T1000 (cell line): ENCODE measurements around the gene PSMD13.

ENCODE experiments used
- DNase-seq: peaks from one replicate; lab custom pipeline; 2025; ENCODE audit warnings: mixed read lengths; lab: John Stamatoyannopoulos, UW

The PSMD13 gene

DNA sequence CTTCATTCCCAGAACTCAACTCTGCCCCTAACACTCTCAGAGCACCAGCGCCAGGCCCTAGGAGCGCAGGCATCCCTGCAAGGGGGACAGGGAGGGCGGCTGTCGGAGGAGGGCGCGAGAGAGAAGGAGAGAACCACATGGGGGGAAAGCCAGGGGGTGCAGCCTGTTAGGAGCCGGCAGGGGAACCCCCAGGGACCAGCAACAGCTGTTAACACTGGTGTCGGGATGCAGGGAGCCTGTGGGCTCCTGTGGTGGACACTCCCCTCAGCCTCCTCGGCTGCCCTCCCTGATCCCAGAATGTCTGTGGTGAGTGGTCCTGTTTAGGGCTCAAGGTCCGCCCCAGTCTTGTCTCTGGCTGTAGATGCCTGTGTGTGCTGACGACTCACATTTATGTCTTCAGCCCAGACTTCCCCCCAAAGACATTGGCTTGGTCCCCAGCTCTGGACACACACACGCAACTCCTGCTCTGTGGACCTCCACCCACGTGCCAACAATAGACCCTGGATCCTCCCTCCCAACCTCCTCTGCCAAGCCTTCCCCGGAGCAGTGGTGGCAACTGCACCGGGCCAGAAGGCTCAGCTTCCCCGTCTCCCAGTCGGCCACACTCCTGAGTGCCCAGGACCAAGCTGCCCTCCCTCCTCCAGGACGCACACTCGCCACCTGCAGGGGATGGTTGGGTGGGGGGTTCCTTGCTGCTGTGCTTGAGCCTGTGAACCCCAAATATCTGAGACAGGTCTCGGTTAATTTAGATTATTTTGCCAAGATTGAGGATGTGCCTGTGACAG lies 63.4 kb downstream of the PSMD13 start:
- DNase-seq = no peak
